ENCODE measurements around the gene SYT1.

DNA sequence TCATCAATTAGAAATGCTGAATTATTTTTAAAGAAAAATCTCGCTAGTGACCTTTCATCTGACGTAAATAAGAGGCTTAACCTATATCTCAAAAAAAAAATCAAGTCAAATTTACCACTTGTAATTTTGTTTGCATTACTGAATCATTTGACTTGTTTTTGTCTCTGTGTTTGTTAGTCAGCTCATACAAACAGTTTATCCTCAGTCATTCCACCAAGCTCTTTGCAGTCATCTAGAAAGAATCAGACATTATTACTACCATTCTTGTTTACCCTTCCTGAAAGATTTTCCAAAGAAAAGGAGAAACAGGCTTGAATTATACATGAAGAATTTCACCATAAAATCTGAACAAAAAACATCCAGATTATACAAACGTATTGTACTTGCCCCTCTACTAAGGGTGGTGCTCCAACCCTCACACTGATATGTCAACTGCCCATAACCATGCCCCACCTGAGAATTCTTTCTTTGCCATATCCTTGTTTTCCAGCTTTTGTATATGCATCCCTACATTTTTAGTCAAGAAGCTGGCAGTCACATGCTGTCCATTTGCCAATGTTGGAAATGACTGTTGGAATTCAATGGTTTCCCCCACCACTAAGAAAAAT, 569.0 kb downstream of the SYT1 start:
- no peak for TF ChIP-seq CTCF (conservative IDR thresholded peaks at IDR 0.05; ENCODE audit: low read depth in 2 of 2)
- TF ChIP-seq EZH2 (IDR thresholded peaks at IDR 0.05; ENCODE audit: low read depth, unreplicated experiment), result no peak
- TF ChIP-seq EZH2phosphoT487 (IDR thresholded peaks at IDR 0.05; ENCODE audit: unreplicated experiment), result no peak
- TF ChIP-seq POLR2AphosphoS5 (IDR thresholded peaks at IDR 0.05; ENCODE audit: low read depth), result no peak
- TF ChIP-seq, protein P1, sequence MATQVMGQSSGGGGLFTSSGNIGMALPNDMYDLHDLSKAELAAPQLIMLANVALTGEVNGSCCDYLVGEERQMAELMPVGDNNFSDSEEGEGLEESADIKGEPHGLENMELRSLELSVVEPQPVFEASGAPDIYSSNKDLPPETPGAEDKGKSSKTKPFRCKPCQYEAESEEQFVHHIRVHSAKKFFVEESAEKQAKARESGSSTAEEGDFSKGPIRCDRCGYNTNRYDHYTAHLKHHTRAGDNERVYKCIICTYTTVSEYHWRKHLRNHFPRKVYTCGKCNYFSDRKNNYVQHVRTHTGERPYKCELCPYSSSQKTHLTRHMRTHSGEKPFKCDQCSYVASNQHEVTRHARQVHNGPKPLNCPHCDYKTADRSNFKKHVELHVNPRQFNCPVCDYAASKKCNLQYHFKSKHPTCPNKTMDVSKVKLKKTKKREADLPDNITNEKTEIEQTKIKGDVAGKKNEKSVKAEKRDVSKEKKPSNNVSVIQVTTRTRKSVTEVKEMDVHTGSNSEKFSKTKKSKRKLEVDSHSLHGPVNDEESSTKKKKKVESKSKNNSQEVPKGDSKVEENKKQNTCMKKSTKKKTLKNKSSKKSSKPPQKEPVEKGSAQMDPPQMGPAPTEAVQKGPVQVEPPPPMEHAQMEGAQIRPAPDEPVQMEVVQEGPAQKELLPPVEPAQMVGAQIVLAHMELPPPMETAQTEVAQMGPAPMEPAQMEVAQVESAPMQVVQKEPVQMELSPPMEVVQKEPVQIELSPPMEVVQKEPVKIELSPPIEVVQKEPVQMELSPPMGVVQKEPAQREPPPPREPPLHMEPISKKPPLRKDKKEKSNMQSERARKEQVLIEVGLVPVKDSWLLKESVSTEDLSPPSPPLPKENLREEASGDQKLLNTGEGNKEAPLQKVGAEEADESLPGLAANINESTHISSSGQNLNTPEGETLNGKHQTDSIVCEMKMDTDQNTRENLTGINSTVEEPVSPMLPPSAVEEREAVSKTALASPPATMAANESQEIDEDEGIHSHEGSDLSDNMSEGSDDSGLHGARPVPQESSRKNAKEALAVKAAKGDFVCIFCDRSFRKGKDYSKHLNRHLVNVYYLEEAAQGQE (IDR thresholded peaks at IDR 0.05; ENCODE audit: unreplicated experiment), result no peak
- no peak for TF ChIP-seq JUNB (IDR thresholded peaks at IDR 0.05; ENCODE audit: unreplicated experiment)
- no peak for TF ChIP-seq CREB1 (CRISPR knock-in tag; IDR thresholded peaks at IDR 0.05; ENCODE audit: low read depth)
- no peak for TF ChIP-seq STAT1 (IDR thresholded peaks at IDR 0.05; ENCODE audit: unreplicated experiment)
- TF ChIP-seq, protein P2, sequence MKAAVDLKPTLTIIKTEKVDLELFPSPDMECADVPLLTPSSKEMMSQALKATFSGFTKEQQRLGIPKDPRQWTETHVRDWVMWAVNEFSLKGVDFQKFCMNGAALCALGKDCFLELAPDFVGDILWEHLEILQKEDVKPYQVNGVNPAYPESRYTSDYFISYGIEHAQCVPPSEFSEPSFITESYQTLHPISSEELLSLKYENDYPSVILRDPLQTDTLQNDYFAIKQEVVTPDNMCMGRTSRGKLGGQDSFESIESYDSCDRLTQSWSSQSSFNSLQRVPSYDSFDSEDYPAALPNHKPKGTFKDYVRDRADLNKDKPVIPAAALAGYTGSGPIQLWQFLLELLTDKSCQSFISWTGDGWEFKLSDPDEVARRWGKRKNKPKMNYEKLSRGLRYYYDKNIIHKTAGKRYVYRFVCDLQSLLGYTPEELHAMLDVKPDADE (IDR thresholded peaks at IDR 0.05), result no peak
- no peak for TF ChIP-seq ZNF114 (CRISPR knock-in tag; IDR thresholded peaks at IDR 0.05)
- TF ChIP-seq NANOG (IDR thresholded peaks at IDR 0.05; ENCODE audit: borderline replicate concordance), result no peak
- TF ChIP-seq ZNF331 (CRISPR knock-in tag; IDR thresholded peaks at IDR 0.05; ENCODE audit: low read depth), result no peak
